NCI-H146 (cell line): Measurements from ENCODE around the gene PASK.

ENCODE experiments used
- DNase-seq: peaks from one replicate; lab custom pipeline; 2025; lab: John Stamatoyannopoulos, UW

PASK gene

DNA sequence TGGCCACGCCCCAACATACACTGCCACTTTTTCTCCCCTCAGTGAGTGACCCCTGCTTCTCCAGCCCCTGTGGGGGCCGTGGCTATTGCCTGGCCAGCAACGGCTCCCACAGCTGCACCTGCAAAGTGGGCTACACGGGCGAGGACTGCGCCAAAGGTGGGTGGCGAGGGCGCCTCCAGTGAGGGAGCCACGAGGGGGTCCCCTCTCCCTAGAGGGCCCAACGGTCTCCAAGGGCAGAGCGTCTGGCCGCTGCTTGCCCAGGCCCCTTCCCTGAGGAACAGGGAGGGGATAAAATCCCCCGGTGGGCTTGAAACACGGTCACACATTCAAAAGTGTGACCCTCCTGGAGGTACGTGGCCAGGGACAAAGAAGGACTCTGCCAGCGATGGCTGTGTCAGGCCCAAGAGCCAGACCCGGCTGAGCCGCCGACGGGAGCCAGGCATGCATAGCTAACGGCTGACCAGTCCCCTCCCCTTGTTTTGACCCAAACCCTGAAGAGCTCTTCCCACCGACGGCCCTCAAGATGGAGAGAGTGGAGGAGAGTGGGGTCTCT, 84.4 kb downstream of the PASK start:
- no peak for DNase-seq

DNA sequence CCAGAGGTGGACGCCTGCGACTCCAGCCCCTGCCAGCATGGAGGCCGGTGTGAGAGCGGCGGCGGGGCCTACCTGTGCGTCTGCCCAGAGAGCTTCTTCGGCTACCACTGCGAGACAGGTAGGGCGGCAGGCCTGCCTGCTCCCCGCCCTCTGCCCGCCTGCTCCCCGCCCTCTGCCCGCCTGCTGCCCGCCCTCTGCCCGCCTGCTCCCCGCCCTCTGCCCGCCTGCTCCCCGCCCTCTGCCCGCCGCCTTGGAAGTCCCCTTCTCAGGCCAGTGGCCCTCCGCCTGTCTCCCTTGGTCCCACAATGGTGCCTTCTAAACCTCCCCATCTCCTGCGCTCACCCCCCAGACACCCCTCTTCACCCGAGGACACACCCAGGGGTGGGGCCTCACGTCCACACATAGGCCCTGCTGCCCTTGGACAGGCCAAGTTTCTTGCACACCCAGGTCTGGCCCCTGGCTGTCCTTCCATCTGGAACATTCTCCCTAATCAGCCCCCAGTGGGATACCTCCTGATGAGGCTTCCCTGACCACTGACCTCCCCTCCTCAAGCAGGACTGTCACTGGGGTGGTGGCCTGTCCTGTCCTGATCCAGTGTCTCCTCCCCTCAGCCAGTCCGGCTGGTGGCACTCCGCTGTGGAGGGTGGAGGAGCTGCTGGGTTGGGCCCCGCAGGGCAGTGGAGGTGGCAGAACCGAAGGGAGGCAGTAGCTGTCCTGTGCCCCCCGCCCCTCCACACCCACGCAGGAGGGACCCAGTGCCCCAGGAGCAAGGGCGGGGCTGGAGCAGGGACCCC, 85.1 kb downstream of the PASK start:
- DNase-seq: no peak

DNA sequence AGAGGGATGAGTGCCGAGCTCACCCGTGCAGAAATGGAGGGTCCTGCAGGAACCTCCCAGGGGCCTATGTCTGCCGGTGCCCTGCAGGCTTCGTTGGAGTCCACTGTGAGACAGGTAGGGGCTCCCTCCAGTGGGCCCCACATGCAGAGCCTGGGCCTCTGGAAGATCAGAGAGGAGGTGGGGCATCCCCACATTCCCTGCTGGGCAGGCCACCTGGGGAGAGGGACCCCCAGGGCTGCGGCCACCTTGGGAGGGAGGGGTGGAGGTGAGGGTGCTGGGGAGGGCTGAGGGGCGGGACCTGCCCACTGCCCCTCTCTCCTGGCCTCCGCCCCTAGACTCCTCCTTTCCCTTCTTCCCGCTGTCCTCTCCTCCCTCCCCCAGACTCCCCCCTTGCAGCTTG, 85.7 kb downstream of the PASK start:
- DNase-seq: no peak

DNA sequence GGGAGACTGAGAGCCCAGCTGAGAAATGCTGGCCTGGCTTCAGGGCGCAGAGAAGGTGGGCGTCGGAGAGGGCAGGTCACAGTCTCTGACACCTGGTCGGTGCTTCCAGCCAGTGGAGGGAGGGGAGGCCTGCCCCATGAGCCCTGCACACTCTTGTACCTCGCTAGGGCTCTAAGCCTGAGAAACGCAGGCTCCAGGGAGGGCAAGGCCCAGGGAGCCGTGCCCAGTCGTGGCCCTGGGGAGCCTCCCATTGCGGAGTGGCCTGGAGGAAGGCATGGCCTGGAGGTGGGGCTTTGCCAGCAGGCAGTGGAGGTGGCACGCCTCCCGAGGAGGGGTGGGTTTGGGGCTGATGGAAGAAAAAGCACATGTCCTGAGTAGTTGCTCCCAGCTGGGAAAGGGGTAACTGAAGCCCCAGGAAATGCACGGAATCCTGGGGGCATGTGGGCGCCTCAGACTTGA, 86.2 kb downstream of the PASK start:
- no peak for DNase-seq

DNA sequence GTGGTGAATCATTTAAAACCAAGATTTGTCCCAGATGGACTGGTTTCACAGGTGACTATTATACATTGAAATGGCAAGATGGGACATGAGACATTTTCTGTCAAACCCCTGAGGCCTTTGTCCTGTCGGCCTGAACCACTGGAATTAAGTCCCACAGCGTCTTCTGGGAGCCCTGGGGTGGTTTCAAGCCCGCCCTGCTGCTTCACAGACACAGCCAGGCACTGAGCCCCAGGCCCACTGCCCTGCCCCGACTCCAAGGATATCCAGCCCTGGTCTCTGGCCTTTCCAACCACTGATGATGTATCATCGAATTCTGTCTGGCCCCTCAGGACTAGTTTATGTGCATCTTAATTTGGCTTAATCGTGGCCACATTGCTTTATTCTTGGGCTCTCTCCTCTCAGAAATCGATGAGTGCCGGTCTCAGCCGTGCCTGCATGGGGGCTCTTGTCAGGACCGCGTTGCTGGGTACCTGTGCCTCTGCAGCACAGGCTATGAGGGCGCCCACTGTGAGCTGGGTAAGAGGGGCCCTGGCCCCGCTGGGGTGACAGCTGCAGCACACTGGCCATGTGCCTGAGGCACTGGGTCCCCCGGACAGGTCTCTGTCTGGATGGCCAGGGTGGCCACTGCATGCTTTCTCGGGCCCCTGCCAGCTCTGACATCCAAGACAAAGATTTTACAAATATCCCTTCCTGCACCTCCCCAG, 86.7 kb downstream of the PASK start:
- no peak for DNase-seq

DNA sequence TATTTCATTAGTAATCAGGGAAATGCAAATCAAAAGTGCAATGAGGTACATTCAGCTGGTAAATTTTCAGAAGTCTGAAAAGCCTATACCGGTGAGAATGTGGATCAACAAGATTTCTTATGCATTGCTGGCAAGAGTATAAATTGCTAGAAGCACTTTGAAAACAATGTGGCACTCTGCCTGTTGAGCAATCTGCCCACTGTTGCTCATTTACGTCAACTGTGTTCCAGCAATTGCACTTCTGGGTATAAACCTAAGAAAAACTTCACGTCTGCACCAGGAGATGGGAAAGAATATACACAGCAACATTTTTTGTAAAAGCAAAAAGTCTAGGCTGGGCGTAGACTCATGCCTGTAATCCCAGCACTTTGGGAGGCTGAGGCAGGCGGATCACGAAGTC, 88.0 kb downstream of the PASK start:
- DNase-seq: no peak
